Suppressor macrophage (primary cell): ENCODE results near the gene SUB1.

Source experiments
- DNase-seq, 4 experiments: peaks; one replicate each; pipeline ENCODE4 v3.0.0-alpha.2; 2020 to 2022

Gene SUB1

GRCh38 chr5:32646061-32646969, 61.0 kb downstream of the SUB1 start:
- no peak for DNase-seq

GRCh38 chr5:32651088-32651487, 65.7 kb downstream of the SUB1 start:
- no peak for DNase-seq

GRCh38 chr5:32651638-32652037, 66.3 kb downstream of the SUB1 start:
- no peak for DNase-seq
